ENCODE results near the gene PRIM2.
"Not testable (repeated sequence)": the region's sequence is repeated elsewhere in the genome, so short reads cannot be mapped to it uniquely, and the experiment has no call there.

DNA sequence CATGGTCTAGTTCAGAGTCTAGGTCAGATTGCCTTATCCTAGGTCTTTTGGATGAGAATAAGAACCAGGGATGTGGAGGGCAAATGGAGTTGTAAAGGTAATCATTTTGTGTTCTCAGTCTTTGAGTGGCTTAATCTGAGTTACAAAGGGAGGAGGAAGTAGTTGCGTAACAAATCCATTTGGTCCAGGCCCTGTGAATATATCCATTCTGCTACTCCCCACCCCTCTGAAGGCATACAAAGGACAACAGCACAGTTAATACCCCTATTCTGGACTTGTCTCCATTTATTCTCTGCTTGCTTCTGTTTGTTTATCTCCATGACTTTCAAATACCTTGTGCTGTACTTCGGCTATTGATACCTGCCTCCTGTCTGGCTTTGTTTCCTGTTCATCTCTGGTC, 29.3 kb downstream of the PRIM2 start:
- TF ChIP-seq, protein P1, sequence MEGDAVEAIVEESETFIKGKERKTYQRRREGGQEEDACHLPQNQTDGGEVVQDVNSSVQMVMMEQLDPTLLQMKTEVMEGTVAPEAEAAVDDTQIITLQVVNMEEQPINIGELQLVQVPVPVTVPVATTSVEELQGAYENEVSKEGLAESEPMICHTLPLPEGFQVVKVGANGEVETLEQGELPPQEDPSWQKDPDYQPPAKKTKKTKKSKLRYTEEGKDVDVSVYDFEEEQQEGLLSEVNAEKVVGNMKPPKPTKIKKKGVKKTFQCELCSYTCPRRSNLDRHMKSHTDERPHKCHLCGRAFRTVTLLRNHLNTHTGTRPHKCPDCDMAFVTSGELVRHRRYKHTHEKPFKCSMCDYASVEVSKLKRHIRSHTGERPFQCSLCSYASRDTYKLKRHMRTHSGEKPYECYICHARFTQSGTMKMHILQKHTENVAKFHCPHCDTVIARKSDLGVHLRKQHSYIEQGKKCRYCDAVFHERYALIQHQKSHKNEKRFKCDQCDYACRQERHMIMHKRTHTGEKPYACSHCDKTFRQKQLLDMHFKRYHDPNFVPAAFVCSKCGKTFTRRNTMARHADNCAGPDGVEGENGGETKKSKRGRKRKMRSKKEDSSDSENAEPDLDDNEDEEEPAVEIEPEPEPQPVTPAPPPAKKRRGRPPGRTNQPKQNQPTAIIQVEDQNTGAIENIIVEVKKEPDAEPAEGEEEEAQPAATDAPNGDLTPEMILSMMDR (IDR thresholded peaks at IDR 0.05) = not testable (repeated sequence)
- TF ChIP-seq EP300 (IDR thresholded peaks at IDR 0.05); POLR2AphosphoS5 (IDR thresholded peaks at IDR 0.05); POLR2A (IDR thresholded peaks at IDR 0.05; ENCODE audit: low read depth): not testable (repeated sequence)

Data from esophagus muscularis mucosa (tissue), 4 donors.